Peyer's patch (tissue), 4 donors: Measurements from ENCODE around the gene NKAIN2.

Experiments
- CTCF ChIP-seq, 6 experiments: fragments of 450-650 bp in 4 of 6; fragments of 200-600 bp in 2 of 6; sonication (generic) in 1 of 6; IDR thresholded peaks; one replicate each; pipeline ENCODE4 v1.5.1; 2017 to 2019; ENCODE audit warnings: antibody characterized with exemption in 6 of 6, mild to moderate bottlenecking in 3 of 6, moderate library complexity in 1 of 6
- POLR2A ChIP-seq, 2 donors: fragments of 450-650 bp; IDR thresholded peaks; one replicate each; pipeline ENCODE4 v1.5.1; 2017; ENCODE audit warnings: antibody characterized with exemption in 2 of 2, mild to moderate bottlenecking in 2 of 2, moderate library complexity in 2 of 2

- no peak for TF ChIP-seq POLR2A (IDR thresholded peaks at IDR 0.05)
- no peak for TF ChIP-seq CTCF (IDR thresholded peaks at IDR 0.05)
Measured at GRCh38 chr6:124197148-124197547, 393.5 kb downstream of the NKAIN2 start.
